ENCODE measurements around the gene SEC16B.

The SEC16B gene

DNA sequence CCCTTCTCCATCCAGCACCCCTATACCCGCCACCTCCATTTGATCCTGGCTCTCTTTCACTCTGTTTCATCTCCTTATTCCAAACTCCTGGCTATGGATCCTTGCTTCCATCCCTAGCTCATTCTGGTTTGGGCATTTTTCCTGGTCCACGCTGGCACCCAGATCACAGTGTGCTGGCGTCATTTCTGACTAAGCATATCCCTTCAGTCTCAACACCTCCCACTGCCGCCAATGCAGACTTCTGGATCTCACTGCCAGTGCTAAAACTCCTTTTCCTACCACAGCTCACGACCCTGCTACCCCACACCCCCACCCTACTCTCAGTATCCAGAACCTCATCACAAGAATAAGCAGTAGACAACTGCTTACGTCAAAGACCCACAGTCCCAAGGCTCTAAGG, 16.3 kb downstream of the SEC16B start:
- no peak overlapping the region for H3K4me3 ChIP-seq (ENCODE audit: low read depth, low read length)
- TF ChIP-seq, protein P1, sequence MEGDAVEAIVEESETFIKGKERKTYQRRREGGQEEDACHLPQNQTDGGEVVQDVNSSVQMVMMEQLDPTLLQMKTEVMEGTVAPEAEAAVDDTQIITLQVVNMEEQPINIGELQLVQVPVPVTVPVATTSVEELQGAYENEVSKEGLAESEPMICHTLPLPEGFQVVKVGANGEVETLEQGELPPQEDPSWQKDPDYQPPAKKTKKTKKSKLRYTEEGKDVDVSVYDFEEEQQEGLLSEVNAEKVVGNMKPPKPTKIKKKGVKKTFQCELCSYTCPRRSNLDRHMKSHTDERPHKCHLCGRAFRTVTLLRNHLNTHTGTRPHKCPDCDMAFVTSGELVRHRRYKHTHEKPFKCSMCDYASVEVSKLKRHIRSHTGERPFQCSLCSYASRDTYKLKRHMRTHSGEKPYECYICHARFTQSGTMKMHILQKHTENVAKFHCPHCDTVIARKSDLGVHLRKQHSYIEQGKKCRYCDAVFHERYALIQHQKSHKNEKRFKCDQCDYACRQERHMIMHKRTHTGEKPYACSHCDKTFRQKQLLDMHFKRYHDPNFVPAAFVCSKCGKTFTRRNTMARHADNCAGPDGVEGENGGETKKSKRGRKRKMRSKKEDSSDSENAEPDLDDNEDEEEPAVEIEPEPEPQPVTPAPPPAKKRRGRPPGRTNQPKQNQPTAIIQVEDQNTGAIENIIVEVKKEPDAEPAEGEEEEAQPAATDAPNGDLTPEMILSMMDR (IDR thresholded peaks at IDR 0.05; ENCODE audit: borderline replicate concordance, insufficient read depth, low read depth, low read length): no peak

DNA sequence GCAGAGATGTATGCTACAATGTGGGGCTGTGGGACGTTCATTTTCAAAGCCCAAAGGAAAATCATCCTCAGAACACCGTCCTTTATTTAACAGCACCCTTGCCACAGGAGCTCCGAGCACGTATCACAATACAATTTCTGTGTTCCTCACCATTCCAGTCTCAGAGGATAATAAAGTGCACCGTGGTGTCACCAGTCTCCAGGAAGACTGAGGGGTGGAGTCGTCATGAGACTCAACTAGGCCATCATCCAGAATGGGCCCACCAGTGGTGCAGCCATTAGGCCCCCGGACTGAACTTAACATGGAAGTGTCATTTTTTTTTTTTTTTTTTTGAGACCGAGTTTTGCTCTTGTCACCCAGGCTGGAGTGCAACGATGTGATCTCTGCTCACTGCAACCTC, 17.2 kb downstream of the SEC16B start:
- H3K4me3 ChIP-seq (ENCODE audit: low read depth, low read length): no peak overlapping the region
- TF ChIP-seq, protein P1 (IDR thresholded peaks at IDR 0.05; ENCODE audit: borderline replicate concordance, insufficient read depth, low read depth, low read length): no peak

DNA sequence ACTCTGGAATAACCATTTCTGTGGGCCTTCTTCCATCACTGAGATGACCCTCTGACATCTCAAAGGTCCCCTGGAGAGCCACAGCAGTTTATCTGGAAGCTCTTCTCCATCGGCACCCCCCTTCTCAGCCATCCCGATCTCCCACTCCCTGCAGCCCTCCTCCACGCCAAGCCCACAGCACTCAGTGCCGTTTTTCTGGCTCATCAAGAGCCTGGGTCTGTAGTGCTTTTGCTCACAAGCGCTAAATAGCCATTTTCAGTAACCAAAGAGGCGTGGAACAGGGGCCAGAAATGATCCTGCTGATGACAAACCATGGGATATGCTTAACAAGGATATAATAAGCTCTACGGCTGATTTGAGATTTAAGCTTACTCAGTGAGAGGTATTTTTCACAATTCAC, 17.6 kb downstream of the SEC16B start:
- TF ChIP-seq, protein P1 (IDR thresholded peaks at IDR 0.05; ENCODE audit: borderline replicate concordance, insufficient read depth, low read depth, low read length): no peak
- H3K4me3 ChIP-seq (ENCODE audit: low read depth, low read length): no peak overlapping the region

DNA sequence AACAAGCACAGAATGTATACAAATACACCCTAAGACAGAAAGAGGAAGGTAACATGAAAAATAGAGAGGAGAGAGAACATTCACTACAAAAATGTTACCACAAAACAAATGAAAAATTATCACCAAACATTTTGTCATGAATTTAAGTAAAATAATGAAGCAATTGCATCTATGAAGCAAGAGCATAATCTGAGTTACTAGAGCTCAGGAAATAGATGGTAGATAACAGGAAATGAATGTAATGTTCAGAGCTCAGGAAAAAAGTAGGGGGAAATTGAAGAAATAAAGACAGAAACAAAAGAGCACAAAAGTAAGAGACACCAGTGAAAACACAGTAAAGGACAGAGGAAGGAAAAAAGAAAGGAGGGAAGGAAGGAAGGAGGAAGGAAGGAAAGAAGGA, 19.4 kb downstream of the SEC16B start:
- H3K4me3 ChIP-seq (ENCODE audit: low read depth, low read length): no peak overlapping the region
- TF ChIP-seq, protein P1 (IDR thresholded peaks at IDR 0.05; ENCODE audit: borderline replicate concordance, insufficient read depth, low read depth, low read length): no peak

DNA sequence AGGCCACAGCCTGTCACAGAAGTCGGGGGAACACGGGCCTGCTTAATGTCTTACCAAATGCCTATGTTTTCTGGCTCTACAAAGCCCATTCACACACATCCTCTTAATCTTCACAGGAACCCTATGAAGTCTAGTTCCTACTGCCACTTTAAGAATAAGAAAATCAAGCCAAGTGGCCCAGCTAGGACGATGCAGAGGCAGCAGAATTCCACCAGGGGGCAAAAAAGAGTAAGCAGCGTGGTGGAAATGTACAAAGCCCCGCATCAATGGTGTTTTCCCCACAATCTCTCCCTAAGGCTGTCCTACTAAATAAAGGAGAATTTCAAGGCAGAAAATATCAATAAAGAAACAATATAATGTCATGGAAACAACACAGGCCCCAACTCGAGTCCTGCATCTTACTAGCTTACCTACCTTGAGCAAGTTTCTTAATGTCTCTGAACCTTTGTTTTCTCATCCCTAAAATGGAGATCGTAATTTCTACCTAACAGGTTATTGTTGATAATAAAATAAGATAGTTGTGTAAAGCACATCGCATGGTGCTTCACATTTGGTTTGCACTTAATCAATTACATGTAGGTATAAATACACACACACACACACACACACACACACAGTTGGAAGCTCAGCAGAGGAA, 21.4 kb downstream of the SEC16B start:
- TF ChIP-seq, protein P1 (IDR thresholded peaks at IDR 0.05; ENCODE audit: borderline replicate concordance, insufficient read depth, low read depth, low read length): peak; percentile 87

DNA sequence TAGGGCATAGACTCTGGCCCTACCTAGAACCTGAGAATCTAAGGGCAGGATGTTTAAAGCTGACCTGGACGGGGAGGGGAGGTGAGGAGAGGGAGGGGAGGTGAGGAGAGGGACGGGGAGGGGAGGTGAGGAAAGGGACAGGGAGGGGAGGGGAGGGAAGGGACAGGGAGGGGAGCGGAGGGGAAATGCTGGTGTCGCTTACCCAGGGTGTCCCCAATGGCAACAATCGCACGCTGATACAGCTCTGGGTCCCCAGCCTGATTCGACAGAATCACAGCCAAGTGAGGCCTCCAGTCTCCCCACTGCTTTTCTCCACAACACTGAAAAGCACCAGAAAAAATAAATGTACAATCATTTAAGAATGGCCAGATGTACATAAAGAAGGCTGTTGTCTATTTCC, 22.2 kb downstream of the SEC16B start:
- H3K4me3 ChIP-seq (ENCODE audit: low read depth, low read length): no peak overlapping the region
- TF ChIP-seq, protein P1 (IDR thresholded peaks at IDR 0.05; ENCODE audit: borderline replicate concordance, insufficient read depth, low read depth, low read length): no peak

More for the DNA sequence above, 21.4 kb downstream of the SEC16B start:
- H3K4me3 ChIP-seq (ENCODE audit: low read depth, low read length): no peak overlapping the region

DNA sequence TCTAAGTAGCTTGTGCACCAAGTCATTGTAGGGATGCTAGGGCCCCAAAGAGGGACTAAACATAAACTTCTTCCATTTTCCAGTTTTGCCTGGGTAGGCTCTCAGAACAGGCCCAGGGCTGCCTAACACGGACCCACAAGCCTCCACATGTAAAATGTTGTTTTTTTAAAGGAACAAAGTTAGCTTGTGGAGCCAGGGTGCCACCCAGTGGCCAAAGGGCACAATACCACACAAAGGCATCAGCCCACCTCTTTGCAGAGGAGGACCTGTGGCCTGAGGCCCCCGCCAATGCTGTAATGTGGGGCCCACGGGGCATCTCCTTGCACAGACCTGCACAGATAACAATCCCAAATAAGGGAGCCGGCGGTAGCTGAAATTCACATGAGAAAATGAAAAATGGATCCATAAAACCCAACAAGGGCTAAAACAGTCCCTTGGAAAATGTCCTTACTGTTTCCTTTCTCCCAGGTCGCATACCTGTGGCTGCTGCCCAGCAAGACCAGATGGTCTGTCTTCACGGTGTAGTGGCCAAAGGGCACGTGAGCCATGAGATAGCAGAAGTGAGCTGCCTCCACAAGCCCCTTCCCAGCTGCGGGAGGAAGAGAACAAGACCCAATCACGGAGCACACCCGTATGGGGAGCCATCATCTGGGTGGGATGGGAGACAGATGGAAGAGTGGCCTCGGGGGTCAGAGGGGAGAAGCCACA, 23.8 kb downstream of the SEC16B start:
- TF ChIP-seq, protein P1 (IDR thresholded peaks at IDR 0.05; ENCODE audit: borderline replicate concordance, insufficient read depth, low read depth, low read length): peak; percentile 82
- H3K4me3 ChIP-seq (ENCODE audit: low read depth, low read length): no peak overlapping the region

All from GM12875 (cell line).